GM21515 (cell line): ENCODE measurements around the gene ZSCAN20.

Source experiments
- ATAC-seq: cut with Tn5 transposase; IDR thresholded peaks from one replicate; pipeline ENCODE4 v1.9.1; 2021; ENCODE audit not compliant: unreplicated experiment

ZSCAN20 gene

GRCh38 chr1:33527934-33528333 lies 55.5 kb downstream of the ZSCAN20 start:
- no peak for ATAC-seq

- no peak for ATAC-seq
Measured at GRCh38 chr1:33529957-33530356, 57.5 kb downstream of the ZSCAN20 start.

DNA sequence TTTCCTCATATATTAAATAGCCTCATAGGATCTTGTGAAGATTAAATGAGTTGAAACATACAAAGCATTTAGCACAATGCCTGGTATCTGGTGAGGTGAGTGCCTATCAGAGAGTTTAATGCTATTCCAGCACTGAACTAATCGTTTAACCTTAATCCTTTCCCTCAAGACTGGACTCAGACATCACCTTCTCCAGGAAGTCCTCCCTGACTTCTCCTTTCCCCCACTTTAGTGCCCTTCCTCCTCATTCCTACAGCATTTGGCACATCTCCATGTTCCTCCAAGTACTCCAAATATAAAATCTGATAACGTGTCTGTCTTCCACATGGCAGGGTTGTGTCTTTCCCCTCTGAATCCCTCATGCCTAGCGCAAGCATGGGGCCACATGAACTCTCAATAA lies 59.8 kb downstream of the ZSCAN20 start:
- no peak for ATAC-seq

GRCh38 chr1:33532936-33533335 lies 60.5 kb downstream of the ZSCAN20 start:
- ATAC-seq, result no peak

DNA sequence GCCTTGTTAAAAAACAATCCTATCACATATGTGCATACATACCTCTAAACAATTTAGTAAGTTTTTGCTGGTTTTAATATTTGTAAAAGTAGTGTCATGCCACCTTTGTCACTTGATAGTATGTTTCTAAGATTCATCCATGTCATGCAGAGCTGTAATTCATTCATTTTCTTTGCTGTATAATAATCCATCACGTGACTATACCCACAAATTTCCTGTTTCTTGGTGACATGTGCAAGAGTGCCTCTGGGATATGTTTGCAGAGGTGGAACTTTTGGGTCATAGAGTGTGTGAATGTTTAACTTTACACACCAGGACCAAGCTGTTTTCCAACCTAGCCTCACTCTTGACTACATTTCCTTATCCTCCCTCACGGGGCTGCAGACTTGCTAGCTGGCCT lies 62.9 kb downstream of the ZSCAN20 start:
- no peak for ATAC-seq

- ATAC-seq, result no peak
Measured at GRCh38 chr1:33537885-33538284, 65.4 kb downstream of the ZSCAN20 start.

DNA sequence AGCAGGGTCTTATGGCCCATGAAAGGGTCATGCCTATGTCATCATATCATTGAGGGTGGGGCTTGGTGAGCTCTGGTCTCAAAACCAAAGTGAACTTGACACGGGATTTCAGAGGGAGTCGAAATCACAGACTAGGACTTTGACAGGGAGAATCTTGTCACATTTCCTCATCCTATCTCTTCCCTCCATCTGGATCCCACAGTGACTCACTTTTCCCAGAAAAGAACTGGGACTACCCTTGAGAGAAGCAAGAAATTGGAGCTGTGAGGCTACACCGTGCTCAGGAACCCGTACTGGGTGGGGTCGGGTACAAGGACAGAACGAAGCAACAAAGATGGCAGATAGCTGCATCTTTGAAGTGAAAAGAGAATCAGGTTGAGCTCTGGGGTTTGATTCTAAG lies 69.5 kb downstream of the ZSCAN20 start:
- no peak for ATAC-seq
